Fibroblast of lung (primary cell): ENCODE data around the gene MRTFA.

Source experiments
- CTCF ChIP-seq, 2 donors: IDR thresholded peaks in 1 of 2; conservative IDR thresholded peaks in 1 of 2; 1 replicate in 1 of 2; 2 replicates in 1 of 2; pipeline ENCODE4 v1.5.1; 2011 to 2012; ENCODE audit warnings: low read length in 2 of 2, control low read depth in 1 of 2, inconsistent platforms in 1 of 2, low read depth in 1 of 2, mild to moderate bottlenecking in 1 of 2
- EZH2 ChIP-seq: IDR thresholded peaks from 2 replicates; pipeline ENCODE4 v1.5.1; 2012; ENCODE audit warnings: low read length, control low read depth, mild to moderate bottlenecking; ENCODE audit errors: missing control alignments

DNA sequence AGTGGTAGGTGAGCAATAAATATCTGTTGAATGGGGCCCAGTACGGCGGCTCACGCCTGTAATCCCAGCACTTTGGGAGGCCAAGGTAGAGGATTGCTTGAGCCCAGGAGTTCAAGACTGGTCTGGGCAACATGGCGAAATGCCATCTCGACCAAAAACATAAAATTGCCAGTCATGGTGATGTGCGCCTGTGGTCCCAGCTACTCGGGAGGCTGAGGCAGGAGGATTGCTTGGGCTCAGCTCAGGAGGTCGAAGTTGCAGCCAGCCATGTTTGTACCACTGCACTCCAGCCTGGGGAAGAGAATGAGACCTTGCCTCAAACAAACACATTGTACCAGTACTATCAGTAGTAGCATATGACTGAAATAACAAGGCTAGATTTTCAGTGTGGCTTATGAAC is 262.0 kb downstream of the MRTFA start:
- TF ChIP-seq CTCF (conservative IDR thresholded peaks at IDR 0.05 in 1 of 2, IDR thresholded peaks at IDR 0.05 in 1 of 2; ENCODE audit: low read depth in 1 of 2, low read length in 2 of 2): no peak
- TF ChIP-seq EZH2: no peak
